Ishikawa (cell line): Measurements from ENCODE around the gene UBE3B.

Experiments
- CEBPB ChIP-seq: IDR thresholded peaks from 2 replicates; pipeline ENCODE4 v1.6.1; 2012
- CREB1 ChIP-seq: IDR thresholded peaks from 2 replicates; pipeline ENCODE4 v1.6.1; 2012; ENCODE audit warnings: low read depth
- EGR1 ChIP-seq: IDR thresholded peaks from 2 replicates; pipeline ENCODE4 v1.6.1; 2012
- EP300 ChIP-seq: IDR thresholded peaks from 2 replicates; pipeline ENCODE4 v1.6.1; 2012; ENCODE audit warnings: borderline replicate concordance
- FOXM1 ChIP-seq: IDR thresholded peaks from 2 replicates; pipeline ENCODE4 v1.6.1; 2012; ENCODE audit warnings: low read depth, borderline replicate concordance
- MAX ChIP-seq: IDR thresholded peaks from 2 replicates; pipeline ENCODE4 v1.6.1; 2012
- NFIC ChIP-seq: IDR thresholded peaks from 2 replicates; pipeline ENCODE4 v1.6.1; 2012
- RAD21 ChIP-seq: IDR thresholded peaks from 2 replicates; pipeline ENCODE4 v1.6.1; 2012; ENCODE audit warnings: low read depth
- TAF1 ChIP-seq: IDR thresholded peaks from 2 replicates; pipeline ENCODE4 v1.6.1; 2012; ENCODE audit warnings: low read depth, mild to moderate bottlenecking
- TCF12 ChIP-seq: IDR thresholded peaks from 2 replicates; pipeline ENCODE4 v1.6.1; 2012; ENCODE audit warnings: low read depth
- TEAD4 ChIP-seq: IDR thresholded peaks from 2 replicates; pipeline ENCODE4 v1.6.1; 2012
- USF1 ChIP-seq: IDR thresholded peaks from 2 replicates; pipeline ENCODE4 v1.6.1; 2012
- YY1 ChIP-seq: IDR thresholded peaks from 2 replicates; pipeline ENCODE4 v1.6.1; 2012; ENCODE audit warnings: low read depth
- ZBTB7A ChIP-seq: IDR thresholded peaks from 2 replicates; pipeline ENCODE4 v1.6.1; 2012; ENCODE audit warnings: low read depth
- TF ChIP-seq, protein P1 (sequence below): IDR thresholded peaks from 2 replicates; pipeline ENCODE4 v1.6.1; 2012; ENCODE audit warnings: low read depth, mild to moderate bottlenecking

UBE3B gene

DNA sequence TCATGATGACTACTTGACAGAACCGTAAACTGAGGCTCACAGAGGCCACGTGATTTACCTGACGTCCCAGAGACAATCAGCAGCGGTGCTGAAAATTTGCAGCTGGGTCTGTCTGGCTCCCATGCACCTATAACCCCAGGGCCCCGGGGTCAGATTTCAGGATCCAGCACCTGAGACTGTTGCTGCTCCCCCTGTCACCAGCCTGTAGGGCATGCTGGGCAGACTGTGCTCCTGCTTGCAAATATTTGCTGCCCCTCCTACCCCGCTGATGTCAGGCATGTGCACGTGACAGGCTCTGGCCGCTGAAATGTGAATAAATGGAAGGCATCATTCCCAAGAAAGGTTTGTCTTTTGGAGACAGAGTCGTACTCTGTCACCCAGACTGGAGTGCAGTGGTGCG is 89.9 kb downstream of the UBE3B start:
- TF ChIP-seq MAX (no peak), TAF1 (no peak), YY1 (no peak), NFIC (no peak), RAD21 (no peak), TEAD4 (no peak), CREB1 (no peak)

DNA sequence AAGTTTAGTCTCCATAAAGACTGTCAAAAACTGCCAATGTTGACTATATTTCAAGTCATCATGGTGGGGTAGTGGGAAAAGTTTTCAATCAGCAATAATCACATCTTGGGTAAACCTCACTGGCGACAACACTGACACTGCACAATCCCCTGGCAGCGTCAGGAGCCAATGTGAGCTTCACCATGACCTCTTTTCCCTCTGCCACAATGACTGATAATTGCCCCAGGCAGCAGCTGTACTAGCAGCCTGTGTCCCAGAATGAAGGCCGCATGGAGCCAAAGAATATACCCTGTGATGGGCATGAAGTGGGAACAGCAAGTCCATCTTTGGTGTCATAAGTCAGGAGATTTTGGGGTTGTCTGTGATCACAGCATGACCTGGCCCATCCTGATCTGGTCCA is 90.5 kb downstream of the UBE3B start:
- TF ChIP-seq EGR1: no peak
- no peak for TF ChIP-seq TAF1
- TF ChIP-seq TCF12: no peak
- TF ChIP-seq NFIC: no peak
- no peak for TF ChIP-seq CEBPB
- no peak for TF ChIP-seq MAX
- no peak for TF ChIP-seq RAD21
- TF ChIP-seq TEAD4: no peak
- TF ChIP-seq YY1: no peak
- no peak for TF ChIP-seq CREB1
- TF ChIP-seq USF1: no peak
- no peak for TF ChIP-seq ZBTB7A

DNA sequence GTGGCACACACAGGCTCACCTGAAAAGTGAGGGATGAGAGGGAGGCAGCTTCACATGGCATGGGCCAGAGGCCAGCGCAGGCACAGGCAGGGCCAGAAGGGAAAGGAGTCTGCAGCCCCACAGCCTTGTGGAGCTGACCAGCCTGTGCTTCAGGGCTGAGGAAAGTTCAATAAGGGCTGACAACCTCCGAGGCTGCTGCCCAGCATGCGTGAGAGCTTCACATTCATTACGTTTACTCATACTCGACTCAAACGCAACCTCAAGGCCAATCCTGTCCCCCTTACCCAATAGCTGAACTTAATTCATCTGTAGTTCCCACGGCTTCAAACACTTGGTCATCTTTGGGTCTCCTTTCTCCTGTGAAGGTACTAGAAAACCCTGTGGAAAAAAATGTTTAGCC is 91.1 kb downstream of the UBE3B start:
- TF ChIP-seq FOXM1: no peak
- TF ChIP-seq CREB1: no peak
- no peak for TF ChIP-seq TCF12
- TF ChIP-seq EGR1: no peak
- TF ChIP-seq RAD21: no peak
- no peak for TF ChIP-seq USF1
- TF ChIP-seq NFIC: no peak
- TF ChIP-seq MAX: no peak
- TF ChIP-seq EP300: no peak
- no peak for TF ChIP-seq TAF1
- no peak for TF ChIP-seq YY1

- TF ChIP-seq TEAD4 (no peak), CREB1 (no peak), RAD21 (no peak), CEBPB (no peak), TCF12 (no peak), MAX (no peak), NFIC (no peak), ZBTB7A (no peak), EGR1 (no peak), EP300 (no peak), FOXM1 (no peak), YY1 (no peak), USF1 (no peak)
- TF ChIP-seq, protein P1, sequence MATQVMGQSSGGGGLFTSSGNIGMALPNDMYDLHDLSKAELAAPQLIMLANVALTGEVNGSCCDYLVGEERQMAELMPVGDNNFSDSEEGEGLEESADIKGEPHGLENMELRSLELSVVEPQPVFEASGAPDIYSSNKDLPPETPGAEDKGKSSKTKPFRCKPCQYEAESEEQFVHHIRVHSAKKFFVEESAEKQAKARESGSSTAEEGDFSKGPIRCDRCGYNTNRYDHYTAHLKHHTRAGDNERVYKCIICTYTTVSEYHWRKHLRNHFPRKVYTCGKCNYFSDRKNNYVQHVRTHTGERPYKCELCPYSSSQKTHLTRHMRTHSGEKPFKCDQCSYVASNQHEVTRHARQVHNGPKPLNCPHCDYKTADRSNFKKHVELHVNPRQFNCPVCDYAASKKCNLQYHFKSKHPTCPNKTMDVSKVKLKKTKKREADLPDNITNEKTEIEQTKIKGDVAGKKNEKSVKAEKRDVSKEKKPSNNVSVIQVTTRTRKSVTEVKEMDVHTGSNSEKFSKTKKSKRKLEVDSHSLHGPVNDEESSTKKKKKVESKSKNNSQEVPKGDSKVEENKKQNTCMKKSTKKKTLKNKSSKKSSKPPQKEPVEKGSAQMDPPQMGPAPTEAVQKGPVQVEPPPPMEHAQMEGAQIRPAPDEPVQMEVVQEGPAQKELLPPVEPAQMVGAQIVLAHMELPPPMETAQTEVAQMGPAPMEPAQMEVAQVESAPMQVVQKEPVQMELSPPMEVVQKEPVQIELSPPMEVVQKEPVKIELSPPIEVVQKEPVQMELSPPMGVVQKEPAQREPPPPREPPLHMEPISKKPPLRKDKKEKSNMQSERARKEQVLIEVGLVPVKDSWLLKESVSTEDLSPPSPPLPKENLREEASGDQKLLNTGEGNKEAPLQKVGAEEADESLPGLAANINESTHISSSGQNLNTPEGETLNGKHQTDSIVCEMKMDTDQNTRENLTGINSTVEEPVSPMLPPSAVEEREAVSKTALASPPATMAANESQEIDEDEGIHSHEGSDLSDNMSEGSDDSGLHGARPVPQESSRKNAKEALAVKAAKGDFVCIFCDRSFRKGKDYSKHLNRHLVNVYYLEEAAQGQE: no peak
Observed at GRCh38 chr12:109571773-109572505, 94.5 kb downstream of the UBE3B start.

DNA sequence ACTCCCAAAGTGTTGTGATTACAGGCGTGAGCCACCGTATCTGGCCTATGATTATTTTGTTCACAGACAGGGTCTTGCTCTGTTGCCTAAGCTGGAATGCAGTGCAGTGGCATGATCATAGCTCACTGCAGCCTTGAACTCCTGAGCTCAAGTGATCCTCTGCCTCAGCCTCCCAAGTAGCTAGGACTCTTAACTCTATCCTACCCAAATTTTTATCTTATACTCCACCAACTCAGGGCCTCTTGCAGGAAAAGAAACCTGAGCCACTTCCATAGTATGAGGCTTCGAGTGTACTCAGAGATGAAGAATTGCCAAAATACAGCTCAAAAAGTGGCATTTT is 95.0 kb downstream of the UBE3B start:
- no peak for TF ChIP-seq FOXM1
- no peak for TF ChIP-seq NFIC

GRCh38 chr12:109573029-109573913 is 95.8 kb downstream of the UBE3B start, which contains the start of the genes MMAB and MVK:
TSS of gene MMAB (minus strand) at chr12:109573504. CDS start at chr12:109573480, 24 bp downstream.
TSS of gene MVK (plus strand) at chr12:109573794. CDS start at chr12:109574823, 1,029 bp downstream.
- TF ChIP-seq YY1 (peak; percentile 80), CREB1 (peak; percentile 100), NFIC (0 out of 2 replicates have a peak, but pooled peaks have one; percentile 27), USF1 (peak; percentile 96), RAD21 (no peak), EP300 (no peak; the same call in 1 of the 2 replicates), MAX (peak; percentile 98), EGR1 (no peak), ZBTB7A (no peak), TCF12 (peak; percentile 64; the same call in 1 of the 2 replicates), FOXM1 (no peak), TEAD4 (no peak; the same call in 1 of the 2 replicates), TAF1 (peak; percentile 76), CEBPB (no peak)
- TF ChIP-seq, protein P1: no peak
